ENCODE measurements around the gene ADCY10. TPM values are rescaled to one million over a fixed set of nuclear protein-coding genes. Genes with fewer than 3 reads are reported as not detected.

The ADCY10 gene
- total and polyA plus RNA-seq, 2 donors (not counting 3 experiments of a cell fraction or from before 2014, with no cell fraction given) = not detected

GRCh38 chr1:167935216-167936067 is 21.5 kb upstream of the ADCY10 start:
- Histone ChIP-seq H3K4me2 (ENCODE audit: insufficient read depth, low read length) (peak overlapping the region; percentile 85), H3K27ac (ENCODE audit: insufficient read depth, low read depth, low read length) (peak overlapping the region; percentile 93), H3K36me3 (ENCODE audit: control insufficient read depth in 2 of 2, extremely low read depth in 1 of 2, insufficient read depth in 2 of 2, low read length in 2 of 2) (no peaks in the 10 kb centered on the region), H3K9me3 (replicated peaks; ENCODE audit: control insufficient read depth, insufficient read depth, low read length) (no peaks in the 10 kb centered on the region), H3K4me3 (replicated peaks in 1 of 3; ENCODE audit: insufficient read depth in 1 of 3, low read depth in 1 of 3, low read length in 3 of 3) (peak overlapping the region; percentile 63 to 95 (median 93)), H3K9me1 (replicated peaks; ENCODE audit: control insufficient read depth, extremely low read depth, insufficient read depth, low read length) (no peaks in the 10 kb centered on the region), H3K9ac (replicated peaks; ENCODE audit: extremely low read depth, insufficient read depth, low read length) (peak overlapping the region; percentile 85), H4K20me1 (replicated peaks; ENCODE audit: control insufficient read depth, extremely low read depth, insufficient read depth, low read length) (no peaks in the 10 kb centered on the region), H3K79me2 (ENCODE audit: control insufficient read depth, insufficient read depth, low read length) (peaks cover 41% of the 10 kb centered on the region), H2AFZ (ENCODE audit: low read depth, low read length) (peak overlapping the region; percentile 85), H3K4me1 (ENCODE audit: control insufficient read depth, extremely low read depth, insufficient read depth, low read length) (peaks cover 18% of the 10 kb centered on the region), H3K27me3 (ENCODE audit: control insufficient read depth in 2 of 2, insufficient read depth in 2 of 2, low read length in 2 of 2) (no peaks in the 10 kb centered on the region)
- TF ChIP-seq GATA2 (IDR thresholded peaks at IDR 0.05; ENCODE audit: insufficient read depth, insufficient read length, low read depth, low read length) = no peak
- no peak for TF ChIP-seq JUN (IDR thresholded peaks at IDR 0.05; ENCODE audit: borderline replicate concordance, insufficient read depth, insufficient read length, low read depth)
- TF ChIP-seq, protein P1, sequence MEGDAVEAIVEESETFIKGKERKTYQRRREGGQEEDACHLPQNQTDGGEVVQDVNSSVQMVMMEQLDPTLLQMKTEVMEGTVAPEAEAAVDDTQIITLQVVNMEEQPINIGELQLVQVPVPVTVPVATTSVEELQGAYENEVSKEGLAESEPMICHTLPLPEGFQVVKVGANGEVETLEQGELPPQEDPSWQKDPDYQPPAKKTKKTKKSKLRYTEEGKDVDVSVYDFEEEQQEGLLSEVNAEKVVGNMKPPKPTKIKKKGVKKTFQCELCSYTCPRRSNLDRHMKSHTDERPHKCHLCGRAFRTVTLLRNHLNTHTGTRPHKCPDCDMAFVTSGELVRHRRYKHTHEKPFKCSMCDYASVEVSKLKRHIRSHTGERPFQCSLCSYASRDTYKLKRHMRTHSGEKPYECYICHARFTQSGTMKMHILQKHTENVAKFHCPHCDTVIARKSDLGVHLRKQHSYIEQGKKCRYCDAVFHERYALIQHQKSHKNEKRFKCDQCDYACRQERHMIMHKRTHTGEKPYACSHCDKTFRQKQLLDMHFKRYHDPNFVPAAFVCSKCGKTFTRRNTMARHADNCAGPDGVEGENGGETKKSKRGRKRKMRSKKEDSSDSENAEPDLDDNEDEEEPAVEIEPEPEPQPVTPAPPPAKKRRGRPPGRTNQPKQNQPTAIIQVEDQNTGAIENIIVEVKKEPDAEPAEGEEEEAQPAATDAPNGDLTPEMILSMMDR (IDR thresholded peaks at IDR 0.05; ENCODE audit: extremely low read depth in 1 of 2, insufficient read depth in 1 of 2, low read depth in 1 of 2, low read length in 2 of 2) = no peak
- TF ChIP-seq EZH2 (IDR thresholded peaks at IDR 0.05; ENCODE audit: borderline replicate concordance, low read depth, low read length, severe bottlenecking) = no peak
- TF ChIP-seq, protein P2, sequence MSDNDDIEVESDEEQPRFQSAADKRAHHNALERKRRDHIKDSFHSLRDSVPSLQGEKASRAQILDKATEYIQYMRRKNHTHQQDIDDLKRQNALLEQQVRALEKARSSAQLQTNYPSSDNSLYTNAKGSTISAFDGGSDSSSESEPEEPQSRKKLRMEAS (IDR thresholded peaks at IDR 0.05; ENCODE audit: insufficient read depth, insufficient read length) = peak; percentile 4
- no peak for TF ChIP-seq POLR2A (IDR thresholded peaks at IDR 0.05; ENCODE audit: low read depth, low read length)
- peak; percentile 19 for TF ChIP-seq POLR2AphosphoS5 (IDR thresholded peaks at IDR 0.05; ENCODE audit: insufficient read depth, low read depth, low read length)
- TF ChIP-seq FOS (IDR thresholded peaks at IDR 0.05; ENCODE audit: borderline replicate concordance, insufficient read depth, low read length) = no peak
- TF ChIP-seq MYC (IDR thresholded peaks at IDR 0.05; ENCODE audit: low read depth, low read length) = no peak
- FAIRE-seq (peak; percentile 48), DNase-seq (ENCODE audit: low read depth, low spot score) (peak; percentile 57)
- dilution Hi-C loops (cut with MboI; ENCODE audit: extremely low pct_ligation_motif_present, low sequenced_read_pairs) (no loop called here), intact Hi-C loops (cut with micrococcal nuclease) (loop anchor here (1.0 to 5.0 kb wide), 8 partner anchors 8 to 326 kb away; partner anchors contain the start of gene MPZL1)
- ChIA-PET CTCF (interaction anchor here (0.7 to 3.7 kb wide), 8 partner anchors 24 to 247 kb away, joined by 3 to 49 read pairs (median 3); no protein-coding TSS in a partner anchor), POLR2A (interaction anchor here (1.2 to 1.5 kb wide), 2 partner anchors 32 to 147 kb away, joined by 3 to 4 read pairs; no protein-coding TSS in a partner anchor)
- TSS peak; percentile 39 for BruUV-seq (replicated peaks)
